Kidney tubule cell (primary cell): Measurements from ENCODE around the gene C5.
"Not testable (repeated sequence)": the region's sequence is repeated elsewhere in the genome, so short reads cannot be mapped to it uniquely, and the experiment has no call there.

Experiments
- DNase-seq: peaks from one replicate; pipeline ENCODE4 v3.0.0-alpha.2; 2018; ENCODE audit warnings: low spot score

The C5 gene

GRCh38 chr9:121050128-121050988 is at the start of gene C5:
Gene C5, minus strand, starts transcription at chr9:121050275. Its CDS starts 29 bp downstream, at chr9:121050246.
- peak; percentile 15 for DNase-seq

GRCh38 chr9:121098567-121099198 is 48.6 kb upstream of the C5 start:
- no peak for DNase-seq

- DNase-seq = no peak
Measured at GRCh38 chr9:121095057-121095456, 45.0 kb upstream of the C5 start.

- not testable (repeated sequence) for DNase-seq
Measured at GRCh38 chr9:121090743-121091142, 40.7 kb upstream of the C5 start.

GRCh38 chr9:121088576-121088975 is 38.5 kb upstream of the C5 start:
- no peak for DNase-seq

- DNase-seq = no peak
Measured at GRCh38 chr9:121085661-121086060, 35.6 kb upstream of the C5 start.

- DNase-seq = no peak
Measured at GRCh38 chr9:121082075-121082474, 32.0 kb upstream of the C5 start.

- no peak for DNase-seq
Measured at GRCh38 chr9:121075251-121076036, 25.4 kb upstream of the C5 start.

GRCh38 chr9:121074370-121075250 is 24.5 kb upstream of the C5 start, which contains the start of gene CNTRL:
Gene CNTRL, plus strand, starts transcription at chr9:121074955. Its CDS starts 13,372 bp downstream, at chr9:121088327.
- peak; percentile 87 for DNase-seq

- no peak for DNase-seq
Measured at GRCh38 chr9:121073038-121073437, 23.0 kb upstream of the C5 start.

- no peak for DNase-seq
Measured at GRCh38 chr9:121071756-121072421, 21.8 kb upstream of the C5 start.

GRCh38 chr9:121071370-121071755 is 21.3 kb upstream of the C5 start:
- DNase-seq = no peak

GRCh38 chr9:121069396-121069795 is 19.3 kb upstream of the C5 start:
- no peak for DNase-seq

GRCh38 chr9:121067640-121068039 is 17.6 kb upstream of the C5 start:
- no peak for DNase-seq

- no peak for DNase-seq
Measured at GRCh38 chr9:121066850-121067249, 16.8 kb upstream of the C5 start.

- peak; percentile 69 for DNase-seq
Measured at GRCh38 chr9:121059998-121060636, 10.0 kb upstream of the C5 start.

GRCh38 chr9:121059513-121059912 is 9.4 kb upstream of the C5 start:
- no peak for DNase-seq

GRCh38 chr9:121057821-121058220 is 7.7 kb upstream of the C5 start:
- no peak for DNase-seq

GRCh38 chr9:121055642-121056143 is 5.6 kb upstream of the C5 start:
- DNase-seq = peak; percentile 7

GRCh38 chr9:121053544-121053943 is 3.5 kb upstream of the C5 start:
- DNase-seq = no peak
